ENCODE measurements around the gene ANXA1. TPM values are rescaled to one million over a fixed set of nuclear protein-coding genes. Genes with fewer than 3 reads are reported as not detected.

The ANXA1 gene
- total and polyA plus RNA-seq, 2 donors (not counting 3 experiments of a cell fraction or from before 2014, with no cell fraction given), result 403 to 525 TPM

GRCh38 chr9:73141282-73141681 lies 10.4 kb upstream of the ANXA1 start:
- no peaks in the 10 kb centered on the region for H4K20me1 ChIP-seq (replicated peaks; ENCODE audit: control insufficient read depth, extremely low read depth, insufficient read depth, low read length)
- H3K9ac ChIP-seq (replicated peaks; ENCODE audit: extremely low read depth, insufficient read depth, low read length), result no peak overlapping the region
- H3K9me1 ChIP-seq (replicated peaks; ENCODE audit: control insufficient read depth, extremely low read depth, insufficient read depth, low read length), result no peaks in the 10 kb centered on the region
- intact Hi-C loops (cut with micrococcal nuclease) (no loop called here), dilution Hi-C loops (cut with MboI; ENCODE audit: extremely low pct_ligation_motif_present, low sequenced_read_pairs) (no loop called here)
- no peak for TF ChIP-seq CTCF (IDR thresholded peaks at IDR 0.05; ENCODE audit: extremely low read depth in 1 of 2, insufficient read depth in 1 of 2, low read depth in 1 of 2, low read length in 2 of 2)
- no peak for TF ChIP-seq POLR2AphosphoS5 (IDR thresholded peaks at IDR 0.05; ENCODE audit: insufficient read depth, low read depth, low read length)
- TF ChIP-seq POLR2A (IDR thresholded peaks at IDR 0.05; ENCODE audit: low read depth, low read length), result no peak
- no peak for TF ChIP-seq MYC (IDR thresholded peaks at IDR 0.05; ENCODE audit: low read depth, low read length)
- TF ChIP-seq GATA2 (IDR thresholded peaks at IDR 0.05; ENCODE audit: insufficient read depth, insufficient read length, low read depth, low read length), result no peak
- TF ChIP-seq JUN (IDR thresholded peaks at IDR 0.05; ENCODE audit: borderline replicate concordance, insufficient read depth, insufficient read length, low read depth), result no peak
- no peak for TF ChIP-seq FOS (IDR thresholded peaks at IDR 0.05; ENCODE audit: borderline replicate concordance, insufficient read depth, low read length)
- no peak for TF ChIP-seq MAX (IDR thresholded peaks at IDR 0.05; ENCODE audit: insufficient read depth, insufficient read length)
- TF ChIP-seq EZH2 (IDR thresholded peaks at IDR 0.05; ENCODE audit: borderline replicate concordance, low read depth, low read length, severe bottlenecking), result no peak
- H3K4me1 ChIP-seq (ENCODE audit: control insufficient read depth, extremely low read depth, insufficient read depth, low read length), result peaks cover 18% of the 10 kb centered on the region
- no peak overlapping the region for H3K4me2 ChIP-seq (ENCODE audit: insufficient read depth, low read length)
- H3K27ac ChIP-seq (ENCODE audit: insufficient read depth, low read depth, low read length), result no peak overlapping the region
- ChIA-PET POLR2A (interaction anchor here (0.9 to 1.3 kb wide), 2 partner anchors 12 to 14 kb away, joined by 3 read pairs; no protein-coding TSS in a partner anchor), CTCF (interaction anchor here (0.8 to 1.3 kb wide), 3 partner anchors 12 to 119 kb away, joined by 4 read pairs; no protein-coding TSS in a partner anchor)
- no peaks in the 10 kb centered on the region for H3K79me2 ChIP-seq (ENCODE audit: control insufficient read depth, insufficient read depth, low read length)
- H3K4me3 ChIP-seq (replicated peaks in 1 of 3; ENCODE audit: insufficient read depth in 1 of 3, low read depth in 1 of 3, low read length in 3 of 3), result no peak overlapping the region
- H3K9me3 ChIP-seq (replicated peaks; ENCODE audit: control insufficient read depth, insufficient read depth, low read length), result no peaks in the 10 kb centered on the region
- BruUV-seq (replicated peaks), result no TSS peak
- DNase-seq (ENCODE audit: low read depth, low spot score), result no peak
- H2AFZ ChIP-seq (ENCODE audit: low read depth, low read length), result no peak overlapping the region
- no peak for FAIRE-seq
- H3K36me3 ChIP-seq (ENCODE audit: control insufficient read depth in 2 of 2, extremely low read depth in 1 of 2, insufficient read depth in 2 of 2, low read length in 2 of 2), result no peaks in the 10 kb centered on the region
- no peaks in the 10 kb centered on the region for H3K27me3 ChIP-seq (ENCODE audit: control insufficient read depth in 2 of 2, insufficient read depth in 2 of 2, low read length in 2 of 2)
